ENCODE measurements around the gene BDKRB2.

DNA sequence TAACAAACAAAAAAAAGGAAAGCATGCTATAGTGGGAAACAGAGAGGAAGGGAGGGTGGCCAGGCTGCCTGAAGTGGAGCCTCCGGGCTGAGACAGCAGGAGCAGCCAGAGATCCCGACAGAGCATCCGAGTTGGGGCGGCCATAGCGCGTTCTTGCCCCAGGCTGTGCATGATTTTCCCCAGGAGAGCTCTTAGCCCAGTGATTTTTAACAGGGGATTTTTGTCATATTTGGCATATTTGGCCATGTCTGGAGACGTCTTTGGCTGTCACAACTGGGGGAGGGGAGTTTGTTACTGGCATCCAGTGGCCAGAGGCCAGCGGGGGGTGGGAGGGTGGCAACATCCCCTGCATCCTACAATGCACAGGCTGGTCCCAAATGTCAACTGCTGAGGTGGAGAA is 74.9 kb downstream of the BDKRB2 start:
- TF ChIP-seq POLR2A (IDR thresholded peaks at IDR 0.05; ENCODE audit: insufficient read depth in 1 of 2, low read depth in 2 of 2, low read length in 2 of 2) (no peak), POGZ (CRISPR knock-in tag; IDR thresholded peaks at IDR 0.05) (no peak), ELF4 (CRISPR knock-in tag; IDR thresholded peaks at IDR 0.05; ENCODE audit: borderline replicate concordance) (no peak), ZNF232 (CRISPR knock-in tag; IDR thresholded peaks at IDR 0.05; ENCODE audit: borderline replicate concordance) (no peak), SNRNP70 (IDR thresholded peaks at IDR 0.05; ENCODE audit: low read depth, low read length) (no peak), NPAS2 (CRISPR knock-in tag; IDR thresholded peaks at IDR 0.05; ENCODE audit: borderline replicate concordance) (no peak), ZSCAN29 (CRISPR knock-in tag; conservative IDR thresholded peaks at IDR 0.05) (no peak)
- TF ChIP-seq, protein P1, sequence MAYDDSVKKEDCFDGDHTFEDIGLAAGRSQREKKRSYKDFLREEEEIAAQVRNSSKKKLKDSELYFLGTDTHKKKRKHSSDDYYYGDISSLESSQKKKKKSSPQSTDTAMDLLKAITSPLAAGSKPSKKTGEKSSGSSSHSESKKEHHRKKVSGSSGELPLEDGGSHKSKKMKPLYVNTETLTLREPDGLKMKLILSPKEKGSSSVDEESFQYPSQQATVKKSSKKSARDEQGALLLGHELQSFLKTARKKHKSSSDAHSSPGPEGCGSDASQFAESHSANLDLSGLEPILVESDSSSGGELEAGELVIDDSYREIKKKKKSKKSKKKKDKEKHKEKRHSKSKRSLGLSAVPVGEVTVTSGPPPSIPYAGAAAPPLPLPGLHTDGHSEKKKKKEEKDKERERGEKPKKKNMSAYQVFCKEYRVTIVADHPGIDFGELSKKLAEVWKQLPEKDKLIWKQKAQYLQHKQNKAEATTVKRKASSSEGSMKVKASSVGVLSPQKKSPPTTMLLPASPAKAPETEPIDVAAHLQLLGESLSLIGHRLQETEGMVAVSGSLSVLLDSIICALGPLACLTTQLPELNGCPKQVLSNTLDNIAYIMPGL (CRISPR knock-in tag; IDR thresholded peaks at IDR 0.05; ENCODE audit: borderline replicate concordance in 1 of 2, low read depth in 1 of 2), result no peak
